B cell (primary cell): Measurements from ENCODE around the gene CHMP1A. TPM values are rescaled to one million over a fixed set of nuclear protein-coding genes. Genes with fewer than 3 reads are reported as not detected.

Experiments
- ATAC-seq: fragments of 200-7000 bp; cut with Tn5 transposase; one replicate; pipeline ENCODE4 v1.10.0; 2021; ENCODE audit warnings: low read depth, mild to moderate bottlenecking, moderate number of reproducible peaks, moderate library complexity
- CTCF ChIA-PET: fragments of 350-600 bp; sonication (Branson Sonifier 250); formaldehyde crosslinking; loops from one replicate; lab custom pipeline; 2021; ENCODE audit warnings: antibody characterized with exemption, inconsistent platforms; lab: Charles Lee
- POLR2A ChIA-PET: fragments of 350-600 bp; sonication (Branson Sonifier 250); formaldehyde crosslinking; loops from one replicate; lab custom pipeline; 2021; ENCODE audit warnings: antibody characterized with exemption; lab: Charles Lee
- DNase-seq: peaks from one replicate; pipeline ENCODE4 v3.0.0; 2013
- H2AFZ ChIP-seq: 2 replicates; pipeline ENCODE4 v1.6.1; 2012; ENCODE audit warnings: mild to moderate bottlenecking, low read depth, low read length; ENCODE audit not compliant: insufficient read depth, poor library complexity, severe bottlenecking
- H3K27ac ChIP-seq, 2 donors: 1 replicate in 1 of 2; 2 replicates in 1 of 2; pipeline ENCODE4 v1.5.1; 2012 to 2013; ENCODE audit warnings: low read length in 2 of 2, mild to moderate bottlenecking in 2 of 2, moderate library complexity in 1 of 2
- H3K27me3 ChIP-seq, 4 experiments: fragments of 200-600 bp in 1 of 4; sonication (generic) in 1 of 4; replicated peaks in 1 of 4; 1 replicate in 2 of 4; 2 replicates in 2 of 4; pipeline versions ENCODE4 v1.6.1 to v1.7.0; 2013 to 2016; ENCODE audit warnings: low read length in 3 of 4, mild to moderate bottlenecking in 2 of 4, mixed read lengths in 1 of 4, moderate library complexity in 1 of 4; ENCODE audit not compliant: insufficient read depth in 4 of 4, control insufficient read depth in 3 of 4; ENCODE audit errors: control extremely low read depth in 1 of 4
- H3K36me3 ChIP-seq, 2 experiments: replicated peaks in 1 of 2; 1 replicate in 1 of 2; 2 replicates in 1 of 2; pipeline versions ENCODE4 v1.6.1 to v1.7.1; 2013; ENCODE audit warnings: low read length in 1 of 2; ENCODE audit not compliant: insufficient read depth in 2 of 2, control insufficient read depth in 1 of 2; ENCODE audit errors: control extremely low read depth in 1 of 2, extremely low read depth in 1 of 2
- H3K4me1 ChIP-seq, 2 donors: fragments of 200-600 bp in 1 of 2; sonication (generic) in 1 of 2; 1 replicate in 1 of 2; 2 replicates in 1 of 2; pipeline versions ENCODE4 v1.5.1 to v1.6.1; 2013 to 2017; ENCODE audit warnings: low read length in 2 of 2; ENCODE audit not compliant: control insufficient read depth in 2 of 2, insufficient read depth in 2 of 2
- H3K4me2 ChIP-seq: replicated peaks from 2 replicates; pipeline ENCODE3; 2012; ENCODE audit warnings: mild to moderate bottlenecking, low read depth, low read length; ENCODE audit not compliant: poor library complexity, severe bottlenecking
- H3K4me3 ChIP-seq, 5 experiments: fragments of 200-600 bp in 1 of 5; sonication (generic) in 1 of 5; 1 replicate in 3 of 5; 2 replicates in 2 of 5; pipeline versions ENCODE4 v1.5.1 to v1.7.0; 2011 to 2016; ENCODE audit warnings: low read length in 4 of 5, mild to moderate bottlenecking in 4 of 5, low read depth in 2 of 5, control low read depth in 1 of 5, moderate library complexity in 1 of 5; ENCODE audit not compliant: insufficient read depth in 1 of 5; ENCODE audit errors: control extremely low read depth in 1 of 5, extremely low read depth in 1 of 5
- H3K79me2 ChIP-seq: fragments of 200-600 bp; sonication (generic); one replicate; pipeline ENCODE4 v1.6.0; 2016; ENCODE audit warnings: low read length; ENCODE audit not compliant: control insufficient read depth, insufficient read depth
- H3K9ac ChIP-seq: fragments of 200-600 bp; sonication (generic); 2 replicates; pipeline ENCODE4 v1.6.1; 2017; ENCODE audit warnings: mild to moderate bottlenecking, low read length, moderate library complexity
- H3K9me3 ChIP-seq, 3 donors: one replicate each; pipeline versions ENCODE4 v1.6.1 to v1.7.1; 2013; ENCODE audit warnings: low read length in 2 of 3; ENCODE audit not compliant: control insufficient read depth in 2 of 3, insufficient read depth in 1 of 3; ENCODE audit errors: control extremely low read depth in 1 of 3
- H4K20me1 ChIP-seq: 2 replicates; pipeline ENCODE4 v1.6.0; 2012; ENCODE audit warnings: mild to moderate bottlenecking, low read length; ENCODE audit not compliant: insufficient read depth, control insufficient read depth, poor library complexity, severe bottlenecking
- H3K27ac Mint-ChIP-seq: one replicate; pipeline ENCODE4 v1.8.0; 2021; ENCODE audit warnings: mixed read lengths
- H3K27me3 Mint-ChIP-seq: one replicate; pipeline ENCODE4 v1.8.0; 2021; ENCODE audit warnings: mixed read lengths
- H3K4me1 Mint-ChIP-seq: one replicate; pipeline ENCODE4 v1.8.0; 2021; ENCODE audit warnings: mixed read lengths
- H3K4me3 Mint-ChIP-seq: one replicate; pipeline ENCODE4 v1.8.0; 2021; ENCODE audit warnings: mixed read lengths
- H3K9me3 Mint-ChIP-seq: one replicate; pipeline ENCODE4 v1.8.0; 2022; ENCODE audit warnings: mixed read lengths; ENCODE audit not compliant: insufficient read depth
- EZH2 ChIP-seq: IDR thresholded peaks from 2 replicates; pipeline ENCODE4 v1.6.1; 2012; ENCODE audit warnings: borderline replicate concordance, low read depth, mild to moderate bottlenecking, moderate library complexity, low read length; ENCODE audit not compliant: insufficient read depth, poor library complexity, severe bottlenecking
- WGBS: methylation state at CpG from one replicate; pipeline ENCODE4 v1.1.5; 2013; ENCODE audit warnings: missing lambda C conversion rate; ENCODE audit not compliant: insufficient coverage; 5-methylcytosine and 5-hydroxymethylcytosine counted together
- intact Hi-C: fragments of 100-400 bp; cut with micrococcal nuclease; formaldehyde crosslinking; loops from one replicate; pipeline ENCODE4 v1.10.0; 2022
- polyA plus RNA-seq: library from polyadenylated mRNA; depleted of rRNA; stranded (reverse); fragments of >200 nt; gene quantifications from 2 replicates; pipeline ENCODE4 v1.2.3, GENCODE V29; 2012
- total RNA-seq, 2 donors: library from RNA; stranded (reverse); fragments of 120-200 nt in 1 of 2; gene quantifications; 1 replicate in 1 of 2; 2 replicates in 1 of 2; pipeline versions ENCODE4 v1.2.3 to v1.2.4, GENCODE V29; 2013 to 2022
- TF ChIP-seq, protein P1 (sequence below): fragments of 200-600 bp; IDR thresholded peaks from one replicate; pipeline ENCODE4 v1.8.0; 2022; ENCODE audit warnings: antibody characterized with exemption, mild to moderate bottlenecking

Gene CHMP1A
- total and polyA plus RNA-seq, 2 donors (not counting 1 experiment from before 2014, with no cell fraction given) = 80.4 to 88.1 TPM

DNA sequence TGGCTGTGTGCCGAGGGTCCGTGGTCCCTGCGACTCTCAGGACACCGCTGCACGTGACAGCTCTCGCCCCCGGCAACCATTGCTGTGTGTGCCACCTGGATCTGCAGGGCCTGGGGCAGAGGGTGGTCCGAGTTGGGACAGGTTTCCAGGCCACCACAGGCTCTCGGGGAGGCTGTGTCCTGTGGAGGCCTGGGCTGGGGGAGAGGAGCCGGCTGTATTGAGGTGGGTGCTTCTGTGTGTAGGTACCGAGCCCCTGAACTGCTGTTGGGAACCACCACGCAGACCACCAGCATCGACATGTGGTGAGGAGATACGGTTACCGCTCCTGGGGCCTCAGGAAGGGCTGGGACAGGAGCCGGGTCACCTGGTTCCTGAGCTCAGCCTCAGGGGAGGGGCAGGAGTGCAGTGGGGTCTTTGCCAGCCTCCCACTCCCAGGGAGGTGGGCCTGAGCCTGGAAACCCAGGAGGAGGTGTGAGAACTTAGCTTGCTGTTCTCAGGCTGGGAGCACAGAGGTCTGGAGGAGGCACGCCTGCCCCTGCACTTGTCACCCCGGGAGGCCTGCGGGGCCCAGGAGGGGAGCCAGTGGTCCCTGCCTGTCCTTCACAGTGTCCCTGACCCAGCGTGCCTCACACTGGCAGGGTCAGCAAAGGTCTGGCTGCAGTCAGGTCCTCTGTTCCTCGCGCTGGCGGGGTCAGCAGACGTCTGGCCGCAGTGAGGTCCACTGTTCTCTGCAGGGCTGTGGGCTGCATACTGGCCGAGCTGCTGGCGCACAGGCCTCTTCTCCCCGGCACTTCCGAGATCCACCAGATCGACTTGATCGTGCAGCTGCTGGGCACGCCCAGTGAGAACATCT lies 36.6 kb upstream of the CHMP1A start:
- H3K27ac Mint-ChIP-seq = no peak overlapping the region
- no peak overlapping the region for H3K4me2 ChIP-seq
- H3K27me3 Mint-ChIP-seq = no peaks in the 10 kb centered on the region
- CTCF ChIA-PET = interaction anchor here (1.1 kb wide), 1 partner anchor 96 kb away, joined by 3 read pairs; no protein-coding TSS in a partner anchor
- peaks cover 6 to 17% of the 10 kb centered on the region in 2 donors for H3K4me1 ChIP-seq
- H3K9me3 ChIP-seq = no peaks in the 10 kb centered on the region
- peaks cover 2 to 37% of the 10 kb centered on the region in 2 experiments for H3K36me3 ChIP-seq
- intact Hi-C loops = no loop called here
- H3K27ac ChIP-seq = no peak overlapping the region
- H3K79me2 ChIP-seq = peaks cover 18% of the 10 kb centered on the region
- no peak for ATAC-seq
- H2AFZ ChIP-seq = no peak overlapping the region
- no peaks in the 10 kb centered on the region for H3K27me3 ChIP-seq
- H3K4me1 Mint-ChIP-seq = peaks cover 8% of the 10 kb centered on the region
- no peak overlapping the region for H3K4me3 ChIP-seq
- TF ChIP-seq, protein P1, sequence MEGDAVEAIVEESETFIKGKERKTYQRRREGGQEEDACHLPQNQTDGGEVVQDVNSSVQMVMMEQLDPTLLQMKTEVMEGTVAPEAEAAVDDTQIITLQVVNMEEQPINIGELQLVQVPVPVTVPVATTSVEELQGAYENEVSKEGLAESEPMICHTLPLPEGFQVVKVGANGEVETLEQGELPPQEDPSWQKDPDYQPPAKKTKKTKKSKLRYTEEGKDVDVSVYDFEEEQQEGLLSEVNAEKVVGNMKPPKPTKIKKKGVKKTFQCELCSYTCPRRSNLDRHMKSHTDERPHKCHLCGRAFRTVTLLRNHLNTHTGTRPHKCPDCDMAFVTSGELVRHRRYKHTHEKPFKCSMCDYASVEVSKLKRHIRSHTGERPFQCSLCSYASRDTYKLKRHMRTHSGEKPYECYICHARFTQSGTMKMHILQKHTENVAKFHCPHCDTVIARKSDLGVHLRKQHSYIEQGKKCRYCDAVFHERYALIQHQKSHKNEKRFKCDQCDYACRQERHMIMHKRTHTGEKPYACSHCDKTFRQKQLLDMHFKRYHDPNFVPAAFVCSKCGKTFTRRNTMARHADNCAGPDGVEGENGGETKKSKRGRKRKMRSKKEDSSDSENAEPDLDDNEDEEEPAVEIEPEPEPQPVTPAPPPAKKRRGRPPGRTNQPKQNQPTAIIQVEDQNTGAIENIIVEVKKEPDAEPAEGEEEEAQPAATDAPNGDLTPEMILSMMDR = no peak
- no peak for TF ChIP-seq EZH2
- DNase-seq = no peak
- no peak overlapping the region for H3K4me3 Mint-ChIP-seq
- 91% methylated on average over 29 of the region's 32 CpGs for WGBS
- H3K9me3 Mint-ChIP-seq = no peaks in the 10 kb centered on the region
- POLR2A ChIA-PET = no interaction called here
- no peak overlapping the region for H3K9ac ChIP-seq
- H4K20me1 ChIP-seq = peaks cover 47% of the 10 kb centered on the region

DNA sequence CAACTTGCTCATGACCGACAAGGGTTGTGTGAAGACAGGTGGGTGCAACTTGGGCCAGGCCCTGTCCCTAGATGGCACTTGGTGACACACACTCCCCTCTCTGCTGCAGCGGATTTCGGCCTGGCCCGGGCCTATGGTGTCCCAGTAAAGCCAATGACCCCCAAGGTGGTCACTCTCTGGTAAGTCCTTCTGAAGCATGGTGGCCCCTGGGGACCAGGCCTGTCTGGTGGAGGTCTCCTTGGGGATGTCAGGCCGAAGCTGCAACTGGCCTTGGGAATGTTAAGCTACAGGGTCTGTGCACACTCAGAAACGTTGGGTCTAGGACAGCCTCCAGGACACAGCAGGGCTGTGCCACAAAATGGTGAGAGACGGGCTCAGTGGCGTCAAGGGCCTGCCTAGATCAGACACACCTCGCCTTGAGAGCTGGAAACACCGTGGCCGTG lies 35.8 kb upstream of the CHMP1A start:
- 98% methylated on average over 11 of the region's 11 CpGs for WGBS
- no peak overlapping the region for H3K4me2 ChIP-seq
- H3K9ac ChIP-seq = no peak overlapping the region
- no peak for TF ChIP-seq EZH2
- TF ChIP-seq, protein P1 = no peak
- H2AFZ ChIP-seq = no peak overlapping the region
- ATAC-seq = no peak
- ChIA-PET POLR2A (no interaction called here), CTCF (interaction anchor here (1.1 kb wide), 1 partner anchor 96 kb away, joined by 3 read pairs; no protein-coding TSS in a partner anchor)
- H3K4me1 ChIP-seq = peaks cover 6 to 17% of the 10 kb centered on the region in 2 donors
- H3K36me3 ChIP-seq = peaks cover 2 to 39% of the 10 kb centered on the region in 2 experiments
- no peak overlapping the region for H3K27ac Mint-ChIP-seq
- peaks cover 24% of the 10 kb centered on the region for H3K79me2 ChIP-seq
- H4K20me1 ChIP-seq = peaks cover 47% of the 10 kb centered on the region
- H3K27me3 ChIP-seq = no peaks in the 10 kb centered on the region
- no peaks in the 10 kb centered on the region for H3K9me3 ChIP-seq
- peaks cover 7% of the 10 kb centered on the region for H3K4me1 Mint-ChIP-seq
- DNase-seq = peak; percentile 35
- no peak overlapping the region for H3K4me3 Mint-ChIP-seq
- no peaks in the 10 kb centered on the region for H3K9me3 Mint-ChIP-seq
- H3K27ac ChIP-seq = no peak overlapping the region
- H3K4me3 ChIP-seq = no peak overlapping the region
- H3K27me3 Mint-ChIP-seq = no peaks in the 10 kb centered on the region
- intact Hi-C loops = no loop called here
